Neural cell (in vitro differentiated cells): ENCODE data around the gene CANT1.

Experiments used
- CTCF ChIP-seq: fragments of 450-650 bp; IDR thresholded peaks from 2 replicates; pipeline ENCODE4 v1.5.1; 2014; ENCODE audit warnings: antibody characterized with exemption, mild to moderate bottlenecking, moderate library complexity; ENCODE audit not compliant: poor library complexity, severe bottlenecking
- EZH2 ChIP-seq: fragments of 200-600, 300-800 bp; shearing (Covaris generic), sonication (generic); IDR thresholded peaks from 2 replicates; pipeline ENCODE4 v1.6.1; 2014; ENCODE audit warnings: antibody characterized with exemption, low read length, borderline replicate concordance, mild to moderate bottlenecking; ENCODE audit not compliant: insufficient read depth, poor library complexity, severe bottlenecking
- TAF1 ChIP-seq: IDR thresholded peaks from 2 replicates; pipeline ENCODE4 v1.6.1; 2012; ENCODE audit warnings: low read depth

- TF ChIP-seq CTCF (no peak), EZH2 (no peak), TAF1 (no peak)
These were observed 13.7 kb upstream of the CANT1 start for GRCh38 chr17:79023180-79023705.
